ENCODE results near the gene HNF1A.

Gene HNF1A

DNA sequence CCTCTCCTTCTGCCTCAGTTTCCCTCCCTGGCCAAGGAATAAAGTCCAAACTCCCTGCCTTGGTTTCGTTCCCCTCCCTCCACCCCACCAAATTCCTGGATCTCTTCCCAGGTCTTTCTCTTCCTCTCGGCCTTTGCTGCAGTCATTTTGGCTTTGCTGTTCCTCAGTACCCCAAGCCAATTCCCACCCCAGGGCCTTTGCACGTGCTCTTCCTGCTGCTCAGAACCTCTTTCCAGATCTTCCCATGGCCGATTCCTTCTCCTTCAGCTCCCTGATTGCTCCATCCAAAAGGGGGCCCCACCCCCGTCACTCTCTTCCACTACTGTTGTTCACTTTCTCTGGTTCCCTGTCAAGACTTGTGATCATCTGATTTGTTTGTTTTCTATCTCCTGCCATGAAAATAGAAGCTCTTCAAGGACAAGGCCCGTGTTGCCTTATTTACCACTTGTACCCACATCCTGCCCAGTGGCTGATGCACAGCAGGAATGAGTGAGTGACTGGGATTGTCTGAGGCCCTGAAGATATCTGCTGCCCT lies 3.1 kb downstream of the HNF1A start:
- DNase-seq (ENCODE audit: low spot score), result no peak

DNA sequence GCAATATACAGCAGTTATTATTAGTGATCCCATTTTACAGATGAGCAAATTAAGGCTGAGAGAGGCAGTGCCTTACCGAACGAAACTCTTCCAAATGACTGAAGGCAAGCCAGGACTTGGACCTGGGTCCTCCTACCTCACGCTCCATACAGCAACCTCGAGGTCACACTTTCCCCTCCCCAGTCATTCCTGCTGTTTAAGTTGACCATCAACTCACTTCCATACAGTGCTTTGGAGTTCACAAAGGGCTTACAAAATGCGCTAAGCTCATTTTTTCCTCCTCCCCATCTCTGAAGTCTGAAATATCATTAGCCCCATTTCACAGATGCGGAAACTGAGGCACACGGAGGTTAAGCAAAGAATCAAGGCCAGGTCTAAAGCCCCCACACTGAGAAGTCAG lies 4.3 kb downstream of the HNF1A start:
- DNase-seq (ENCODE audit: low spot score), result no peak
- TF ChIP-seq, protein P1, sequence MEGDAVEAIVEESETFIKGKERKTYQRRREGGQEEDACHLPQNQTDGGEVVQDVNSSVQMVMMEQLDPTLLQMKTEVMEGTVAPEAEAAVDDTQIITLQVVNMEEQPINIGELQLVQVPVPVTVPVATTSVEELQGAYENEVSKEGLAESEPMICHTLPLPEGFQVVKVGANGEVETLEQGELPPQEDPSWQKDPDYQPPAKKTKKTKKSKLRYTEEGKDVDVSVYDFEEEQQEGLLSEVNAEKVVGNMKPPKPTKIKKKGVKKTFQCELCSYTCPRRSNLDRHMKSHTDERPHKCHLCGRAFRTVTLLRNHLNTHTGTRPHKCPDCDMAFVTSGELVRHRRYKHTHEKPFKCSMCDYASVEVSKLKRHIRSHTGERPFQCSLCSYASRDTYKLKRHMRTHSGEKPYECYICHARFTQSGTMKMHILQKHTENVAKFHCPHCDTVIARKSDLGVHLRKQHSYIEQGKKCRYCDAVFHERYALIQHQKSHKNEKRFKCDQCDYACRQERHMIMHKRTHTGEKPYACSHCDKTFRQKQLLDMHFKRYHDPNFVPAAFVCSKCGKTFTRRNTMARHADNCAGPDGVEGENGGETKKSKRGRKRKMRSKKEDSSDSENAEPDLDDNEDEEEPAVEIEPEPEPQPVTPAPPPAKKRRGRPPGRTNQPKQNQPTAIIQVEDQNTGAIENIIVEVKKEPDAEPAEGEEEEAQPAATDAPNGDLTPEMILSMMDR (IDR thresholded peaks at IDR 0.05; ENCODE audit: extremely low read depth, missing control alignments), result no peak

More for the DNA sequence above, 3.1 kb downstream of the HNF1A start:
- TF ChIP-seq, protein P1 (IDR thresholded peaks at IDR 0.05; ENCODE audit: extremely low read depth, missing control alignments), result no peak

DNA sequence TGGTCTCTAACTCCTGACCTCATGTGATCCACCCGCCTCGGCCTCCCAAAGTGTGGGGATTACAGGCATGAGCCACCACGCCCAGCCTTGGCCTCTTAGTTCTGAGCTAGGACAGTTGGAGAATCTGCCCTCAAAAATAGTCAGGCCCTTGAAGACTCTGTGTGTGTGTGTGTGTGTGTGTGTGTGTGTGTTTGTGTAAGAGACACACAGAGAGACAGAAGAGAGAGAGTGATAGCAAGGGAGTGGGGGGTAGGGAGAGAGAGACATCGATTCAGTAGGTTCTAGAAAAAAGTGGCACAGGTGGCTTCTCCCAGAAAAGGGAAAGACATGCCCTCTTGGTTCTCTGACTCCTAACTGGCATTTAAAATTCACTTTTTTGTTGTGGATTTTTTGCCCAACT lies 5.4 kb downstream of the HNF1A start:
- TF ChIP-seq, protein P1 (IDR thresholded peaks at IDR 0.05; ENCODE audit: extremely low read depth, missing control alignments), result no peak
- no peak for DNase-seq (ENCODE audit: low spot score)

- DNase-seq (ENCODE audit: low spot score), result no peak
- TF ChIP-seq, protein P1 (IDR thresholded peaks at IDR 0.05; ENCODE audit: extremely low read depth, missing control alignments), result no peak
These were observed 6.1 kb downstream of the HNF1A start for GRCh38 chr12:120984351-120984898.

DNA sequence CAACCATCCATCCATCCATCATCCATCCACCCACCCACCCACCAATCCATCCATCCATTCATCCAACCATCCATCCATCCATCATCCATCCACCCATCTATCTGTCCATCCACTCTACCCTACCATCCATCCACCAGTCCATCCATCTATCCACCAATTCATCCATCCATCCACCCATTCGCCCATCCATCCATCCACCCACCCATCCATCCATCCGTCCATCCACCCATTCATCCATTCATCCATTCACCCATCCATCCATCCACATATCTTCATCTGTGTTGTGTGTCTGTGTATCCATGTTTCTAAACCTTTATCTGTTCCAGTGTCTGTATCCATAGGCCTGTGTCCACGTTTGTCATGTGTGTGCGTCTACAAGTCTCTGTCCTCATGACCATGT lies 9.9 kb downstream of the HNF1A start:
- TF ChIP-seq, protein P1 (IDR thresholded peaks at IDR 0.05; ENCODE audit: extremely low read depth, missing control alignments), result no peak
- DNase-seq (ENCODE audit: low spot score), result no peak

DNA sequence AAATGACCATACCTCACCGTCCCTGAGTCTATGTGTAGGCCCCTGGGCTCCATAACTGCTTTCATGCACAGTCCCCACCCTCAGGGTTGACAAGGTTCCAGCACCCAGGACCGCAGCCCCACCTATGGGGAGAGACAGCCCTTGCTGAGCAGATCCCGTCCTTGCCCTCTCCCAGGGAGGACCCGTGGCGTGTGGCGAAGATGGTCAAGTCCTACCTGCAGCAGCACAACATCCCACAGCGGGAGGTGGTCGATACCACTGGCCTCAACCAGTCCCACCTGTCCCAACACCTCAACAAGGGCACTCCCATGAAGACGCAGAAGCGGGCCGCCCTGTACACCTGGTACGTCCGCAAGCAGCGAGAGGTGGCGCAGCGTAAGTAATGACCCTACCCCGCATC lies 10.3 kb downstream of the HNF1A start:
- TF ChIP-seq, protein P1 (IDR thresholded peaks at IDR 0.05; ENCODE audit: extremely low read depth, missing control alignments), result no peak
- no peak for DNase-seq (ENCODE audit: low spot score)

DNA sequence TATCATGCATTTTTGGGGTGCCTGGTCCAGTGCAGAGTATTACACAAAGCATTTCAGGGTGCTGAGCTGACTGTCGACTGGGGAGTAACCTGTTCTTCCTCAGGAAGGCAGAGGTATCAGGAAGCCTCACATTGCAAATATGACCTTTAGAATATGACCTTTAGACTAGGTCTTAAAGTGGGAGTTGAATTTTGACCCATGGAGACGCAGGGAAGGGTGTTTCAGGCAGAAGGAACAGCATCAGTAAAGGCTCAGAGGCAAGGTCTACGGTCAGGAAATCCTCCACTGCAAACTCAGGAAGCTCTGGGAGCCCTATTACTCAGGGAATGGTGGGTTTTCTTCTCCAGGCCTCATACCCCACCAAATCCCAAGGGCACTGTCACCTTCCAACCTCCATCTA lies 11.3 kb downstream of the HNF1A start:
- TF ChIP-seq, protein P1 (IDR thresholded peaks at IDR 0.05; ENCODE audit: extremely low read depth, missing control alignments), result no peak
- DNase-seq (ENCODE audit: low spot score), result no peak
